Neuron (in vitro differentiated cells): Measurements from ENCODE around the gene ARHGAP31.
A peak's percentile ranks its signal among the peaks of the same experiment; 100 is the strongest.

Source experiments
- H2AFZ ChIP-seq: one replicate; pipeline ENCODE4 v1.6.1; 2013; ENCODE audit warnings: low read depth, mild to moderate bottlenecking, inconsistent platforms, low read length, moderate library complexity
- H3K27me3 ChIP-seq: one replicate; pipeline ENCODE4 v1.6.1; 2013; ENCODE audit warnings: low read length; ENCODE audit not compliant: insufficient read depth
- H3K36me3 ChIP-seq: one replicate; pipeline ENCODE4 v1.6.1; 2013; ENCODE audit warnings: low read length; ENCODE audit not compliant: insufficient read depth
- H3K4me1 ChIP-seq: one replicate; pipeline ENCODE4 v1.6.1; 2013; ENCODE audit warnings: low read length; ENCODE audit not compliant: insufficient read depth
- H3K4me3 ChIP-seq: 2 replicates; pipeline ENCODE4 v1.5.1; 2013; ENCODE audit warnings: mild to moderate bottlenecking, low read length, moderate library complexity
- H3K9me3 ChIP-seq: one replicate; pipeline ENCODE4 v1.6.1; 2013; ENCODE audit warnings: low read length

The ARHGAP31 gene

GRCh38 chr3:119469418-119470189 lies 175.4 kb downstream of the ARHGAP31 start:
- Histone ChIP-seq H3K4me3 (peak overlapping the region; percentile 96), H3K27me3 (no peaks in the 10 kb centered on the region), H3K4me1 (peaks cover 17% of the 10 kb centered on the region), H2AFZ (peak overlapping the region; percentile 84), H3K36me3 (peaks cover 18% of the 10 kb centered on the region), H3K9me3 (no peaks in the 10 kb centered on the region)
